Stimulated activated naive CD8-positive, alpha-beta T cell treated with anti-CD3 and anti-CD28 coated beads, Interleukin-15, amount 100 ng/mL, for 72 hours (primary cell): ENCODE measurements around the gene ZNF32.

Experiments
- ATAC-seq: fragments of 150-1000 bp; cut with Tn5 transposase; 2 replicates; pipeline ENCODE4 v1.10.0; 2021; ENCODE audit warnings: mild to moderate bottlenecking, moderate library complexity
- DNase-seq, 2 donors: peaks; one replicate each; pipeline ENCODE4 v3.0.0; 2021 to 2022
- H3K27ac Mint-ChIP-seq, 2 donors: one replicate each; pipeline ENCODE4 v1.8.0; 2022; ENCODE audit warnings: mild to moderate bottlenecking in 2 of 2, mixed read lengths in 2 of 2, moderate library complexity in 2 of 2
- H3K27me3 Mint-ChIP-seq: one replicate; pipeline ENCODE4 v1.8.0; 2022; ENCODE audit warnings: mixed read lengths
- H3K4me1 Mint-ChIP-seq: one replicate; pipeline ENCODE4 v1.8.0; 2022; ENCODE audit warnings: mild to moderate bottlenecking, mixed read lengths
- H3K4me3 Mint-ChIP-seq, 2 donors: one replicate each; pipeline ENCODE4 v1.8.0; 2022; ENCODE audit warnings: mild to moderate bottlenecking in 2 of 2, mixed read lengths in 2 of 2, moderate library complexity in 1 of 2
- H3K9me3 Mint-ChIP-seq, 2 donors: one replicate each; pipeline ENCODE4 v1.8.0; 2022; ENCODE audit warnings: mixed read lengths in 2 of 2

Gene ZNF32

GRCh38 chr10:43686414-43686813, 37.7 kb upstream of the ZNF32 start:
- Mint-ChIP-seq H3K27me3 (peaks cover 67% of the 10 kb centered on the region), H3K27ac (peak overlapping the region in 1 of 2 donors; percentile 4), H3K9me3 (no peaks in the 10 kb centered on the region), H3K4me3 (no peak overlapping the region), H3K4me1 (peaks cover 22% of the 10 kb centered on the region)
- DNase-seq (no peak), ATAC-seq (no peak)

- Mint-ChIP-seq H3K27me3 (peaks cover 63% of the 10 kb centered on the region), H3K9me3 (no peaks in the 10 kb centered on the region), H3K4me3 (no peak overlapping the region), H3K4me1 (peaks cover 22% of the 10 kb centered on the region), H3K27ac (no peak overlapping the region)
- DNase-seq (no peak), ATAC-seq (no peak)
Measured at GRCh38 chr10:43685744-43686143, 37.1 kb upstream of the ZNF32 start.

DNA sequence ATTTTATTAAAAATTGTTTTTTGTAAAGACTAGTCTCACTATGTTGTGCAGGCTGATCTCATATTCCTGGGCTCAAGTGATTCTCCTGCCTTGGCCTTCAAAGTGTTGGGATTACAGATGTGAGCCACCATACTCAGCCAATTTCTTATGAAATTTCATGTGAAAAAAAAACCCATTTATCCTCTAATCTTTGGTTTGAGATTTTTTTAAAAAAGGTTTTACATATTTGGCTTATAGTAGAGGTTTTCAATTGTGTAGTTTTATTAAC, 35.5 kb upstream of the ZNF32 start:
- ATAC-seq (no peak), DNase-seq (no peak)
- Mint-ChIP-seq H3K27ac (no peak overlapping the region), H3K4me1 (peaks cover 10% of the 10 kb centered on the region), H3K4me3 (no peak overlapping the region), H3K9me3 (no peaks in the 10 kb centered on the region), H3K27me3 (peaks cover 64% of the 10 kb centered on the region)

GRCh38 chr10:43683451-43684291, 35.0 kb upstream of the ZNF32 start:
- H3K4me1 Mint-ChIP-seq: peaks cover 4% of the 10 kb centered on the region
- no peak overlapping the region for H3K27ac Mint-ChIP-seq
- ATAC-seq: peak; percentile 69
- DNase-seq: peak; percentile 17 to 20
- H3K4me3 Mint-ChIP-seq: no peak overlapping the region
- peaks cover 64% of the 10 kb centered on the region for H3K27me3 Mint-ChIP-seq
- no peaks in the 10 kb centered on the region for H3K9me3 Mint-ChIP-seq

DNA sequence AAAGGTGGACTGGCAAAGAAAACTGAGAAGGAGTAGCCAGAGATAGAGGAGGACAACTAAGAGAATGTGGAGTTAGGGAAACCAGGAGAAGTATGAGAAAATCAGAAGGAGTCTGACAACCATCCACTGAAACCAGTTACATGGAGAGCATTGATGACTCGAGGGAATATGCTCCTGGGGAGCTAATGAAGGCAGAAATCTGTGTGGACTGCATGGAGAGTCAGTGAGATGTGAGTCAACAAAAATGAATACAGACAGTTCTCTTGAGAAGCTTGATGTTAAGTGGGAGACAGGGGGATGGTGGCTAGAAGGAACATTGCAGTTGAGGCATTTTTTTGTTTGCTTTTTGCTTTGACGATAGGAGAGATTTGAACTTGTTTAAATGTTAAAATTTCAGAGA, 34.3 kb upstream of the ZNF32 start:
- ATAC-seq (no peak), DNase-seq (no peak)
- Mint-ChIP-seq H3K9me3 (no peaks in the 10 kb centered on the region), H3K4me3 (no peak overlapping the region), H3K27ac (no peak overlapping the region), H3K4me1 (no peaks in the 10 kb centered on the region), H3K27me3 (peaks cover 62% of the 10 kb centered on the region)

- H3K9me3 Mint-ChIP-seq: no peaks in the 10 kb centered on the region
- DNase-seq (no peak), ATAC-seq (no peak)
- peaks cover 50% of the 10 kb centered on the region for H3K27me3 Mint-ChIP-seq
- H3K4me1 Mint-ChIP-seq: no peaks in the 10 kb centered on the region
- no peak overlapping the region for H3K4me3 Mint-ChIP-seq
- H3K27ac Mint-ChIP-seq: no peak overlapping the region
Measured at GRCh38 chr10:43681721-43682120, 33.0 kb upstream of the ZNF32 start.

DNA sequence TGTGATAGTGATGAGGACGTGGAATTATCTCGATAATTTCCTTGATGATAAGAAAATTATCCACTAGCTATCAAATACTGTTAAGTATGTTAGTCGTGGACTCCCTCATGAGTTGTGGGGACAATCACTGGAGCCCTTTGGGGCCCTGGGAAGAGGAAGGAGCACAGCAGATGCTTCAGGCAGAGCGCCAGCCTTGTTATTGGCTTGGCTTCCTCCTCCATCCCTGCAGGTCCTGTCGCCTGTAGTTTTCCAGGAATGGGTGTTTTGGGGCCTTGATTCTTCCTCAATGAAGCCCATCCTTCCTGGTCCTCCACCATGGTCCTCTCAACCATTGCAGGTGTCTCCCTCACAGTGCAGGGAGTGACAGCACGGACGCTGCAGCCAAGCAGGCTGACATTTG, 32.5 kb upstream of the ZNF32 start:
- H3K27me3 Mint-ChIP-seq: peaks cover 48% of the 10 kb centered on the region
- no peak for DNase-seq
- H3K4me3 Mint-ChIP-seq: no peak overlapping the region
- no peak for ATAC-seq
- no peaks in the 10 kb centered on the region for H3K4me1 Mint-ChIP-seq
- H3K27ac Mint-ChIP-seq: no peak overlapping the region
- no peaks in the 10 kb centered on the region for H3K9me3 Mint-ChIP-seq

- Mint-ChIP-seq H3K4me1 (no peaks in the 10 kb centered on the region), H3K9me3 (no peaks in the 10 kb centered on the region), H3K27ac (no peak overlapping the region), H3K27me3 (peaks cover 48% of the 10 kb centered on the region), H3K4me3 (no peak overlapping the region)
- ATAC-seq (no peak), DNase-seq (no peak)
Measured at GRCh38 chr10:43680035-43680434, 31.4 kb upstream of the ZNF32 start.

- Mint-ChIP-seq H3K9me3 (no peaks in the 10 kb centered on the region), H3K27ac (no peak overlapping the region), H3K4me1 (no peaks in the 10 kb centered on the region), H3K4me3 (no peak overlapping the region), H3K27me3 (peaks cover 48% of the 10 kb centered on the region)
- DNase-seq (no peak), ATAC-seq (no peak)
Measured at GRCh38 chr10:43679509-43679908, 30.8 kb upstream of the ZNF32 start.

GRCh38 chr10:43678654-43679053, 30.0 kb upstream of the ZNF32 start:
- DNase-seq (no peak), ATAC-seq (no peak)
- Mint-ChIP-seq H3K9me3 (no peaks in the 10 kb centered on the region), H3K27ac (no peak overlapping the region), H3K4me3 (no peak overlapping the region), H3K4me1 (no peaks in the 10 kb centered on the region), H3K27me3 (peaks cover 46% of the 10 kb centered on the region)

GRCh38 chr10:43676901-43677300, 28.2 kb upstream of the ZNF32 start:
- no peak for ATAC-seq
- Mint-ChIP-seq H3K27me3 (peaks cover 39% of the 10 kb centered on the region), H3K27ac (no peak overlapping the region), H3K4me1 (no peaks in the 10 kb centered on the region), H3K4me3 (no peak overlapping the region), H3K9me3 (no peaks in the 10 kb centered on the region)
- no peak for DNase-seq

- H3K4me1 Mint-ChIP-seq: no peaks in the 10 kb centered on the region
- ATAC-seq: no peak
- DNase-seq: no peak
- no peaks in the 10 kb centered on the region for H3K9me3 Mint-ChIP-seq
- peaks cover 39% of the 10 kb centered on the region for H3K27me3 Mint-ChIP-seq
- no peak overlapping the region for H3K4me3 Mint-ChIP-seq
- H3K27ac Mint-ChIP-seq: no peak overlapping the region
Measured at GRCh38 chr10:43676331-43676730, 27.6 kb upstream of the ZNF32 start.

- Mint-ChIP-seq H3K27me3 (peaks cover 41% of the 10 kb centered on the region), H3K9me3 (no peaks in the 10 kb centered on the region), H3K27ac (no peak overlapping the region), H3K4me3 (no peak overlapping the region), H3K4me1 (no peaks in the 10 kb centered on the region)
- no peak for DNase-seq
- no peak for ATAC-seq
Measured at GRCh38 chr10:43674553-43675210, 26.0 kb upstream of the ZNF32 start.

DNA sequence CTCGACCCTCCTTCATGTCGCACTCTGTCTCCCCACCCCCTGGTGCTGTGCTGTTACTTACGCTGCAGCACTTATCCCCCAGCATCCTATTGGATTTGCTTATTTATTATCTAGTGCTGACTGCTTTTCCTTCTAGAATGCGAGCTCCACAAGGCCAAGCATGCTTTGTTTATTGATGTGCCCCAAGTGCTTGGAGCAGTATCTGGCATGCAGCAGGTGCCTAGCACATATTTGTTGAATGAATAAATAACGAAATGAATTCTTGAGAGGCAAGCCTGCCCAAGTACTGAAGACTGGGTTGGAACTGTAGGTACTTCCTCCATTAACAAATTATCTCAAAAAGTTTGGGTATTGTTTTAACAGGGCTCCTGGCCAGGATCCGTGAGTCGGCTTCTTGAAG, 24.8 kb upstream of the ZNF32 start:
- no peak for ATAC-seq
- peaks cover 46% of the 10 kb centered on the region for H3K27me3 Mint-ChIP-seq

DNA sequence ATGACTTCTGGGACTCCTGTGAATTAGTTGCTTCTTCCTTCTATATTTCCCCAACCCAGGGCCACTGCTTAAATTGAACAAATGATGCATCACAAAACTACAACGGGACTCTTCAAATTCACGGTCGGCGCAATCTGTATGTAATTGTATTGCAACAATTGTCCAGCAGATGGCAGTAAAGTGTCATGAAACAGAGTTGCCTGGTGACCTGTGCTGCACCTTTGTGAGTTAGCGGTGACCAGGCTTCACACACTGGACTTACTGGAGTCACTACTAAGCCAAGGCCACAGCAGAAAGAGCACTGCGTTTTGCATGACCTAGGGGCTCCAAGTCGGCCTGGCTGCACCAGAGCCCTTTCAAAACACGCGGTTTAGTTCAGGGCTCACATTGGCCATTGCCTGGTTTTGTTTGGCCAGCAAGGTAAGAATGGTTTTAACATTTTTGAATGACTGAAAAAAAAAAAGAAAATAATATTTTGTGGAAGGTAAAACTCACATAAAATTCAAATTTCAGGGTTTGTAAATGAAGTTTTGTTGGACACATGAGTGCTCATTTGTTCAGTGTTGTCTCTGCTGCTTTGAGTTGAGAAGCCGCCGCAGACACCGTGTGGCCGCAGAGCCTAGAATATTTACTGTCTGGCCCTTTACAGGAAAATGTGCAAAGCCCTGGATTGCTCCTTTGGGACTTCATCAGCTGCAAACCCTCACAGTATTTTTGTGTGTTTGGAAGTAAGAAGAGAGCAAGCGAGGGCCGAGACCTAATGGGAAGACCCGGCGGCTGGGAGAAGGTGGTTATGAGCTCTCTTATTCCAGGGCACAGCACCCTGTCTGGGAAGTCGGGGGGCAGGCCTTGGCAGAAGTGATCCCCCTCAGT, 23.2 kb upstream of the ZNF32 start:
- Mint-ChIP-seq H3K27ac (no peak overlapping the region), H3K4me3 (no peak overlapping the region), H3K4me1 (peaks cover 5% of the 10 kb centered on the region), H3K27me3 (peaks cover 54% of the 10 kb centered on the region), H3K9me3 (no peaks in the 10 kb centered on the region)
- ATAC-seq (peak; percentile 47), DNase-seq (peak; percentile 32 to 53)

More for the DNA sequence above, 24.8 kb upstream of the ZNF32 start:
- H3K4me3 Mint-ChIP-seq: no peak overlapping the region
- H3K9me3 Mint-ChIP-seq: no peaks in the 10 kb centered on the region
- no peak overlapping the region for H3K27ac Mint-ChIP-seq
- H3K4me1 Mint-ChIP-seq: no peaks in the 10 kb centered on the region
- DNase-seq: no peak

DNA sequence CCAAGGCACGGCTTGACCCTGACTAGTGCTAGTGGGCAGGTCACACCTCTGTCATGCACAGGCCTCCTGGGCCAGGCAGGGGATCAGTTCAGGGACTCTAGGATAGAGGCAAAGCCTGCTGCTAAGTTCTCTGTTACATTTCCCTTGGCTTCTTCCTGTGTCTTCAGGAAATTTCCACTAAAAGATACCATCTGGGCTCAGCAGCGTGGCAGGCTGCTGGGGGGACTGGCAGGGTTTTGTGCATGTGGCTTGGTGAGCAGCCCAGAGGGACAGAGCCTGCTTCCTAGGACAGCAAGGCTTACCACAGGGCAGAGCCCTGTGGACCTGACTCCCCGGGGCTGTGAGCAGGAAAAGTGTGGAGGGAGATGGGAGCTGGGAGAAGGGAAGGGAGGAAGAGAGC, 20.7 kb upstream of the ZNF32 start:
- Mint-ChIP-seq H3K27me3 (peaks cover 62% of the 10 kb centered on the region), H3K4me3 (no peak overlapping the region), H3K4me1 (peaks cover 11% of the 10 kb centered on the region), H3K9me3 (no peaks in the 10 kb centered on the region), H3K27ac (no peak overlapping the region)
- ATAC-seq: no peak
- no peak for DNase-seq
